Spleen (tissue), 11 donors: ENCODE results near the gene CCN2. TPM values are rescaled to one million over a fixed set of nuclear protein-coding genes. Genes with fewer than 3 reads are reported as not detected.

Experiments
- DNase-seq: peaks from one replicate; pipeline ENCODE4 v3.0.0-alpha.2; 2020
- H3K27ac ChIP-seq, 8 donors: fragments of 200-600 bp; sonication (generic) in 7 of 8; 1 replicate in 4 of 8; 2 replicates in 4 of 8; pipeline versions ENCODE4 v1.5.0 to v1.8.0; 2016 to 2021; ENCODE audit warnings: inconsistent platforms in 4 of 8, mild to moderate bottlenecking in 4 of 8, moderate library complexity in 1 of 8
- H3K27me3 ChIP-seq, 7 donors: fragments of 200-600 bp; sonication (generic) in 6 of 7; replicated peaks in 1 of 7; 1 replicate in 4 of 7; 2 replicates in 3 of 7; pipeline versions ENCODE4 v1.5.0 to v1.8.0; 2016 to 2021; ENCODE audit warnings: inconsistent platforms in 3 of 7, mild to moderate bottlenecking in 1 of 7
- H3K36me3 ChIP-seq, 6 donors: fragments of 200-600 bp; sonication (generic) in 5 of 6; 1 replicate in 4 of 6; 2 replicates in 2 of 6; pipeline versions ENCODE4 v1.5.0 to v1.8.0; 2016 to 2021; ENCODE audit warnings: inconsistent platforms in 2 of 6
- H3K4me1 ChIP-seq, 6 donors: fragments of 200-600 bp; sonication (generic) in 5 of 6; 1 replicate in 3 of 6; 2 replicates in 3 of 6; pipeline versions ENCODE4 v1.5.0 to v1.8.0; 2016 to 2021; ENCODE audit warnings: inconsistent platforms in 3 of 6
- H3K4me3 ChIP-seq, 8 donors: fragments of 200-600 bp; sonication (generic) in 7 of 8; 1 replicate in 4 of 8; 2 replicates in 4 of 8; pipeline versions ENCODE4 v1.5.0 to v1.8.0; 2016 to 2021; ENCODE audit warnings: inconsistent platforms in 4 of 8, mild to moderate bottlenecking in 4 of 8, moderate library complexity in 2 of 8
- H3K9me3 ChIP-seq, 8 donors: fragments of 200-600 bp; sonication (generic) in 7 of 8; 1 replicate in 4 of 8; 2 replicates in 4 of 8; pipeline versions ENCODE4 v1.5.0 to v1.8.0; 2016 to 2021; ENCODE audit warnings: inconsistent platforms in 4 of 8
- CTCF ChIP-seq, 11 experiments: fragments of 200-600 bp in 7 of 11; fragments of 450-650 bp in 4 of 11; sonication (generic) in 4 of 11; IDR thresholded peaks in 8 of 11; conservative IDR thresholded peaks in 3 of 11; 1 replicate in 7 of 11; 2 replicates in 4 of 11; pipeline versions ENCODE4 v1.4.0 to v1.8.0; 2016 to 2021; ENCODE audit warnings: antibody characterized with exemption in 11 of 11, inconsistent platforms in 4 of 11, mild to moderate bottlenecking in 1 of 11
- POLR2A ChIP-seq, 3 donors: fragments of 450-650 bp; IDR thresholded peaks; one replicate each; pipeline ENCODE4 v1.5.1; 2017; ENCODE audit warnings: antibody characterized with exemption in 3 of 3, mild to moderate bottlenecking in 1 of 3
- POLR2AphosphoS5 ChIP-seq, 3 donors: sonication (generic); formaldehyde crosslinking; IDR thresholded peaks; one replicate each; pipeline ENCODE4 v1.5.1; 2017; ENCODE audit warnings: antibody characterized with exemption in 3 of 3
- WGBS, 5 donors: extraction: QIAGEN DNeasy Blood & Tissue Kit in 3 of 5; methylation state at CpG; one replicate each; pipeline versions ENCODE4 v1.1.5 to v1.1.7; 2013 to 2018; 5-methylcytosine and 5-hydroxymethylcytosine counted together
- intact Hi-C: fragments of 100-400 bp; cut with DNase I; formaldehyde crosslinking; loops from one replicate; pipeline ENCODE4 v1.15.0; 2023; ENCODE audit warnings: low total_unique reads
- polyA plus RNA-seq, 3 donors: library from polyadenylated mRNA; stranded (reverse); fragments of 200-250 nt; gene quantifications; one replicate each; pipeline ENCODE4 v1.2.1, GENCODE V29; 2013
- total RNA-seq, 7 donors: library from RNA; depleted of rRNA in 3 of 7; stranded (reverse); fragments of >200 nt in 3 of 7; fragmentation: NEBNext Ultra II Directional in 4 of 7; extraction: Animal tissue kit (Norgen Biotek cat#: 25700) in 4 of 7; gene quantifications; one replicate each; pipeline versions ENCODE4 v1.1.0 to v1.2.1, GENCODE V29; 2016 to 2021
- donor health status: healthy with polysubstance abuse.
- donor health status: DM: no; HTN: no; CAD: no; lungs with moderate emphysema.
- donor health status: DM: no; HTN: no; CAD: no.
- donor health status: Bipolar disorder and iron deficiency.
- donor health status: healthy.
- donor health status: DM: no; HTN: no; CAD: no.
- donor health status: DM: yes; HTN: yes; CAD: no.

The CCN2 gene
- total and polyA plus RNA-seq, 10 donors, result 20.6 to 556 (median 271) TPM

DNA sequence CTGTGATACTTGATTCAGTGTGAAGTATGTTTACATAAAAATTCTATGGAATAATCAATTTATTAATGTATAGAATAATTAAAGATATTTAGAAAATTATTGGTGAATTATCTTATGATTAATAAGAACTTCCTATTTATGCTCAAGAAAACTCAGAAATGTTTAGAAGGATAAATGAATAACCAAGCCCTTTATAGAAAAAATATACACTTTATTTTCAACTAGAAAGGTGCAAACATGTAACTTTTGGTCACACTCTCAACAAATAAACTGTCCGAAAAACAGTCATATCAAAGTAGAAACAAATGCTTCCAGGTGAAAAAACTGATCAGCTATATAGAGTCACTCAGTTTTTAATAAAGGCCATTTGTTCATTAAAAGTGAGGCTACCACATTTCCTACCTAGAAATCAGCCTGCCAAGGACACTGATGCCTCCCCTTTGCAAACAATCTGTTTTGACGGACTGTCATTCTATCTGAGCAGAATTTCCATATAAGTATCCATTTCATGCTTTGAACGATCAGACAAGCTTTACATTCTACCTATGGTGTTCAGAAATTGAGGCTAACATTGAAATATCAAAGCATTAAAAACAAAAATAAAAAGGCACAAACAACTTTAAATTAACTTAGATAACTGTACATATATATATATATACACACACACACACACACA, 3.0 kb downstream of the CCN2 start:
- Histone ChIP-seq H3K27ac (peak overlapping the region in 6 of 8 donors; percentile 15 to 92 (median 86)), H3K4me3 (peak overlapping the region; percentile 48 to 82 (median 60)), H3K27me3 (peaks cover 0 to 51% (median 12%) of the 10 kb centered on the region in 7 donors), H3K4me1 (peaks cover 5 to 35% (median 14%) of the 10 kb centered on the region in 6 donors), H3K9me3 (no peaks in the 10 kb centered on the region), H3K36me3 (peaks cover 0 to 12% (median 0%) of the 10 kb centered on the region in 6 donors)
- WGBS, 5 donors, result 70 to 78% (median 75%) methylated on average over 3 of the region's 3 CpGs
- intact Hi-C loops, result no loop called here
- no peak for DNase-seq
- TF ChIP-seq POLR2A (IDR thresholded peaks at IDR 0.05) (no peak), CTCF (IDR thresholded peaks at IDR 0.05 in 8 of 11, conservative IDR thresholded peaks at IDR 0.05 in 3 of 11) (no peak), POLR2AphosphoS5 (IDR thresholded peaks at IDR 0.05) (no peak)

DNA sequence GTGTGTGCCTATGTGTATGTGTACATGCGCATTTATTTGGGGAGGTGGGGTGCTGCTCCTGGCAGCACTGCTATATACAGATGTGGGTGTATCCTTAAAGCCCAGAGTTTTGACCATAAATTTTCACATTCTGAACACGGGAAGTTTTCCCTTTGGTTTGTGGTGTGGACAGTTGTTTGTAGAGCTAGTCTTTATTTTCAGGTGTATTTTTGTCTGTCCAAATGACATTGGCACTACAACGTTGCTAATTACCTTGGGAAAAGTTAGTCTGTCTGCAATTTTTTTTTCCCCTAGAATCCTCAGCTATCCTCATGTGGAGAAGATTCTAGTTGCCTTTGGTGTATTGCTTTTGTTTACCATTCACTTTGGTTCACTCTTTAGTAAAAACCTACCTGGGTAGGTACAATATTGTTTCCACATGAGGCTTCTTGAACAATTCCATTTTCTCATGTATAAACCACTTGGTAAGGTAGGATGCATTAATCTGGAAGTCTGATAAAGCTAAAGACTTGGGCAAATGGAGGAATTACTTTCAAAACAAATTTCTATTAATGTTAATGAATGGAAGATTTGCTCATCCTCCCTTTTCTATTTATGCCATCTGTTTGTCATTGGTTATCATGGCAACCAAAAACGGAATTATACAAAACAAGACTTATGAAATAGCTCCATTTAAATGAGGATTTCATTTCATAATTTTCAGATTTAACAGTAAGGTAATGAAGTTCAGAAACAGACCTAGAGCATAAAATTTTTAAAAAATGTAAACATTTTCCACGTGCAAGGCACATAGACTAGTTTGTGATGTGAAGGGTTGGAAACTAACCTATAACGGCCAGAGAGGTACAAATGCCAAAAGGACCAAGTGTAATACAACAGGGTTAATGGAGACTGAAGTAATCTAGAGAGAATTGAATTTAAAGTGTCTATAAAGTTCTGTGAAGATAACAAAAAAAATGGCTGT, 3.9 kb downstream of the CCN2 start:
- Histone ChIP-seq H3K9me3 (no peaks in the 10 kb centered on the region), H3K4me1 (peaks cover 3 to 26% (median 14%) of the 10 kb centered on the region in 6 donors), H3K36me3 (peaks cover 0 to 12% (median 0%) of the 10 kb centered on the region in 6 donors), H3K27ac (peak overlapping the region in 2 of 8 donors; percentile 18 to 92), H3K27me3 (peaks cover 0 to 42% (median 12%) of the 10 kb centered on the region in 7 donors), H3K4me3 (peak overlapping the region in 6 of 8 donors; percentile 57 to 82 (median 62))
- 58 to 76% (median 72%) methylated on average over 6 of the region's 6 CpGs for WGBS, 5 donors
- TF ChIP-seq POLR2AphosphoS5 (IDR thresholded peaks at IDR 0.05) (peak in 1 of 3 donors; percentile 77), CTCF (IDR thresholded peaks at IDR 0.05 in 8 of 11, conservative IDR thresholded peaks at IDR 0.05 in 3 of 11) (no peak), POLR2A (IDR thresholded peaks at IDR 0.05) (peak in 1 of 3 donors; percentile 5)
- DNase-seq, result no peak
- intact Hi-C loops, result no loop called here

DNA sequence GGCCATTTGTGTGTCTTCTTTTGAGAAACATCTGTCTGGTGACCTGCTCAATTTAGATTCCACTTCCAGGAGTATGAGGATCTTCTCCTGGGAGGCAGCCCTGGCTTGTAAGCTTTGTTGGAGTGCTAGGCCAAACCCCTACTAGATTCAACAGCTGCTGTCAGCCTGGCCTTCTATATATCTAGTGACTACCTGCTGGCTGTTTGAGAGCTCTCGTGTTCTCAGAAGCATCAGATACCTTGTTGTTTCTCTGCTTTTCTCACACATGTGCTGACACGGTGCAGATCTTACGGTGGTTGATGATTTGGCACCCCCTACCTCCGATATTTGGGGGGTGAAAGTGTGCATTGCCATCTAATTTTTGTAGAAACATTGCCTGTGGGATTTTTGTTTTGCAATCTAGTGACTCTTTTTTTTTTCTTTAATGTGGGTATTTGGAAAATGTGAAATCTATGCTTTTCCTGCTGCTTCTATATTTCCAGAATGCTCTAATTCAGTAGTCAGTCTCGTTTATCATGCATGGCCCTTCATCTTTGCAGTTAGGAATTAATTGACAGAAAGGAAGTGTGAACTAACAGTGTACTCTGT, 4.7 kb downstream of the CCN2 start:
- 72 to 87% (median 82%) methylated on average over 5 of the region's 5 CpGs for WGBS, 5 donors

More for the DNA sequence above, 4.7 kb downstream of the CCN2 start:
- peak in 1 of 3 donors; percentile 31 for TF ChIP-seq POLR2A (IDR thresholded peaks at IDR 0.05)
- no peak for TF ChIP-seq CTCF (IDR thresholded peaks at IDR 0.05 in 8 of 11, conservative IDR thresholded peaks at IDR 0.05 in 3 of 11)
- TF ChIP-seq POLR2AphosphoS5 (IDR thresholded peaks at IDR 0.05), result peak in 1 of 3 donors; percentile 71
- no peak overlapping the region for H3K4me3 ChIP-seq
- peaks cover 0 to 18% (median 11%) of the 10 kb centered on the region in 6 donors for H3K4me1 ChIP-seq
- intact Hi-C loops, result no loop called here
- H3K27me3 ChIP-seq, result peaks cover 0 to 34% (median 12%) of the 10 kb centered on the region in 7 donors
- no peak for DNase-seq
- H3K36me3 ChIP-seq, result peaks cover 0 to 12% (median 0%) of the 10 kb centered on the region in 6 donors
- H3K27ac ChIP-seq, result peak overlapping the region in 2 of 8 donors; percentile 18 to 92
- H3K9me3 ChIP-seq, result no peaks in the 10 kb centered on the region
